Stomach (tissue), 4 donors: ENCODE results near the gene SLC6A20.

ENCODE experiments used
- POLR2A ChIP-seq, 4 donors: fragments of 450-650 bp; IDR thresholded peaks; one replicate each; pipeline ENCODE4 v1.6.1; 2016; ENCODE audit warnings: antibody characterized with exemption in 4 of 4, control low read depth in 2 of 4, mild to moderate bottlenecking in 1 of 4, moderate library complexity in 1 of 4
- TF ChIP-seq, protein P1 (sequence below), 7 experiments: fragments of 450-650 bp in 4 of 7; fragments of 200-600 bp in 3 of 7; sonication (generic) in 3 of 7; IDR thresholded peaks; one replicate each; pipeline ENCODE4 v1.5.1; 2016 to 2019; ENCODE audit warnings: antibody characterized with exemption in 7 of 7, control low read depth in 2 of 7, mild to moderate bottlenecking in 1 of 7

DNA sequence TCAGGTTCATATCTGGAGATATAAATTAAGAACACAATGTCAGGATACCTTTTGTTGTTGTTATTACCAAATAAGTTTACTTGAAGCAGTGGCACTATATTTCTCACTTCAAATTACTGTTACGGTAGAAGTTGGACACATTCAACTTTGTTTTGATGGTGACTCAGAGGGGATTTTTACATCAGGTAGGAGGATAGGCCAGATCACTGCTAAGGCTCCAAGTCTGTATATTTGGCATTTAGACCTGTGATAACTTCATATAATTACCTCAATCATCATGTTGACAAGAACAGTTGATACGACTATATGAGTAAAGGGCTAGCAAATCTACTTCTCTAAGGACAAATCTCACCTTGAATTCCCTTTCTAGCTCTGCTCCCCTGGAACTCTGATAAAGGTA, 30.0 kb upstream of the SLC6A20 start:
- TF ChIP-seq, protein P1, sequence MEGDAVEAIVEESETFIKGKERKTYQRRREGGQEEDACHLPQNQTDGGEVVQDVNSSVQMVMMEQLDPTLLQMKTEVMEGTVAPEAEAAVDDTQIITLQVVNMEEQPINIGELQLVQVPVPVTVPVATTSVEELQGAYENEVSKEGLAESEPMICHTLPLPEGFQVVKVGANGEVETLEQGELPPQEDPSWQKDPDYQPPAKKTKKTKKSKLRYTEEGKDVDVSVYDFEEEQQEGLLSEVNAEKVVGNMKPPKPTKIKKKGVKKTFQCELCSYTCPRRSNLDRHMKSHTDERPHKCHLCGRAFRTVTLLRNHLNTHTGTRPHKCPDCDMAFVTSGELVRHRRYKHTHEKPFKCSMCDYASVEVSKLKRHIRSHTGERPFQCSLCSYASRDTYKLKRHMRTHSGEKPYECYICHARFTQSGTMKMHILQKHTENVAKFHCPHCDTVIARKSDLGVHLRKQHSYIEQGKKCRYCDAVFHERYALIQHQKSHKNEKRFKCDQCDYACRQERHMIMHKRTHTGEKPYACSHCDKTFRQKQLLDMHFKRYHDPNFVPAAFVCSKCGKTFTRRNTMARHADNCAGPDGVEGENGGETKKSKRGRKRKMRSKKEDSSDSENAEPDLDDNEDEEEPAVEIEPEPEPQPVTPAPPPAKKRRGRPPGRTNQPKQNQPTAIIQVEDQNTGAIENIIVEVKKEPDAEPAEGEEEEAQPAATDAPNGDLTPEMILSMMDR (IDR thresholded peaks at IDR 0.05), result no peak
- TF ChIP-seq POLR2A (IDR thresholded peaks at IDR 0.05), result no peak
